Mesenteric fat pad (tissue), 1 donor: ENCODE measurements around the gene DACT2. TPM values are rescaled to one million over a fixed set of nuclear protein-coding genes. Genes with fewer than 3 reads are reported as not detected.

ENCODE experiments used
- DNase-seq: peaks from one replicate; pipeline ENCODE4 v3.0.0-alpha.2; 2020; ENCODE audit warnings: low spot score
- long read RNA-seq: library from polyadenylated mRNA; unstranded; transcript quantifications from one replicate; pipeline ENCODE4 v2.0.0, GENCODE V29; 2020
- total RNA-seq: library from RNA; stranded (reverse); fragmentation: NEBNext Ultra II Directional; extraction: Animal tissue kit (Norgen Biotek cat#: 25700); gene quantifications from one replicate; pipeline ENCODE4 v1.2.1, GENCODE V29; 2021
- donor health status: DM: yes; HTN: yes; CAD: no.

The DACT2 gene, protein sequence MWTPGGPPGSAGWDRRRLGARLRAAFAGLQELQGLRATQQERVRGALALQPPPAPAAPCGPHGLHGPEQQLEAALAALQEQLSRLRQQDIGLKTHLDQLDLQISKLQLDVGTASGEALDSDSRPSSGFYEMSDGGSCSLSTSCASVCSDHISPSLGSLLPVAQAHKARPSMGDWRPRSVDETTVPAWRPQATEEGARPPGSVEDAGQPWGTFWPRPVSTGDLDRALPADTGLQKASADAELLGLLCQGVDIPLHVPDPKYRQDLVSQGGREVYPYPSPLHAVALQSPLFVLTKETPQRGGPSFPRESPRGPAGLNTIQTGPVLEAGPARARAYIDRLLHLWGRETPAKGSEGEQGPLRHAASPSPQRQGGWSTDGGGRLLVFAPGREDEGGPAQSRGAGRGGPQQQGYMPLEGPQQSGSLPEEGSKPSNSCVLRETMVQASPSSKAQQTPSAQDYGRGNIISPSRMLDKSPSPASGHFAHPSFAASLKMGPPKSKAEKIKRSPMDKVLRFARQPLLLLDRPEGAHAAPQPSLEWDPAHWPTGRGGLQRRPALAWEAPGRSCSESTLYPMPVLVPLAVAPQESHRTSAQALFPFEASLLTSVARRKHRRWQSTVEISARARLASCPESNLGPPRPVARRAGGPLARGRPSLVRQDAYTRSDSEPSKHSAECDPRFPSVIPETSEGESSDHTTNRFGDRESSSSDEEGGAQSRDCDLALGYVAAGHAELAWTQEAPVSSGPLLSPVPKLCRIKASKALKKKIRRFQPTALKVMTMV
- total RNA-seq: 0.48 TPM
- long read RNA-seq: 0 reads

DNA sequence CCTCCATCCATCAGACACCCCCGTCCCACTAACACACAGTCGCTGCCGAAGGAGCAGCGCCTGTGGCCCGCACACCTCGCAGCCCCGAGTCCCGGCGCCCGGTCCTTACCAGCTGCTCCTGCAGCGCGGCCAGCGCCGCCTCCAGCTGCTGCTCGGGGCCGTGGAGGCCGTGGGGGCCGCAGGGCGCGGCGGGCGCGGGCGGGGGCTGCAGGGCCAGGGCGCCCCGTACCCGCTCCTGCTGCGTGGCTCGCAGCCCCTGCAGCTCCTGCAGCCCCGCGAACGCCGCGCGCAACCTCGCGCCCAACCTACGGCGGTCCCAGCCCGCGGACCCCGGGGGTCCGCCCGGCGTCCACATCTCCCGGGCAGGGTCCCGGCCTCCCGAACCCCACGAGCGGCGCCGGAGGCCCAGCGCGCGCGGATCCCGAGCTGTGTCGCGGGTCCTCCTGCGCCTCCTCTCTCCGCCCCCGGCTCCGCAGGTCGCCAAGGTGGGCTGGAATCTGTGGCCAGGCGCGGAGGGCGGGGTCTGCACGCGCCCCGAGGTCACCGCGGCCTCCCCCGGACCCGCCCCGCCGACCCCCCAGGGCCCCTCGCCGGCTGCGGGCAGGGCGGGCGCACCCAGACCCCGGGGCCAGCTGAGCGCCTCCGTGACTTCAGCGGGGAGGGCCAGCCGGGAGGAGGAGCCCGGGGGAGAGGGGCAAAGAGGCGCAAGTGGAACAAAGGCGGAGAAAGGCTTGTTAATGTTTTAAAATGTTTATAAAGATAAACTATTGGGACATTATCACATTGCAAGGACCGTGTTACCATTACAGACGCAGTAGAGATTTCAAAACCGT, at the start of gene DACT2:
TSS of gene DACT2 (minus strand) at position 499 of the 833 bp plus-strand sequence. CDS start at position 355, 144 bp downstream.
- DNase-seq: no peak

DNA sequence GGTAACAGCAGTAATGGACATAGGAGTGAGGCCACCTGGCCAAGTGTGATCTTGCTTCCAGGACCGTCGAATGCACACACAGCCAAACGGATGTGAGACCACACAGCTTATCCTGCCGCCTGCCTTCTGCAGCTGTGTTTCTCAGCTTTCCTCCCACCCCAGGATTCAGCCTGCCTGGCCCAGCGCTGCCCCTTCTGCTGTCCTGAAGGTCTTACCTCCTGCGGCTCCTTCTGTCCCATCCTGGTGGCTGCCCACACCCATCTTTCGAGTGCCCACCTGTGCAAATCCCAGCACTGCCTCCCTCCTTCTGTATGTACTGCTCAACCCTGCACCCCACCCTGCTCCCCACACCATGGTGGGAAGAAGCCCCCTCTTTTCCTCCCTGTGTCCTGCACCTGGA, 49.4 kb upstream of the DACT2 start:
- DNase-seq: no peak

DNA sequence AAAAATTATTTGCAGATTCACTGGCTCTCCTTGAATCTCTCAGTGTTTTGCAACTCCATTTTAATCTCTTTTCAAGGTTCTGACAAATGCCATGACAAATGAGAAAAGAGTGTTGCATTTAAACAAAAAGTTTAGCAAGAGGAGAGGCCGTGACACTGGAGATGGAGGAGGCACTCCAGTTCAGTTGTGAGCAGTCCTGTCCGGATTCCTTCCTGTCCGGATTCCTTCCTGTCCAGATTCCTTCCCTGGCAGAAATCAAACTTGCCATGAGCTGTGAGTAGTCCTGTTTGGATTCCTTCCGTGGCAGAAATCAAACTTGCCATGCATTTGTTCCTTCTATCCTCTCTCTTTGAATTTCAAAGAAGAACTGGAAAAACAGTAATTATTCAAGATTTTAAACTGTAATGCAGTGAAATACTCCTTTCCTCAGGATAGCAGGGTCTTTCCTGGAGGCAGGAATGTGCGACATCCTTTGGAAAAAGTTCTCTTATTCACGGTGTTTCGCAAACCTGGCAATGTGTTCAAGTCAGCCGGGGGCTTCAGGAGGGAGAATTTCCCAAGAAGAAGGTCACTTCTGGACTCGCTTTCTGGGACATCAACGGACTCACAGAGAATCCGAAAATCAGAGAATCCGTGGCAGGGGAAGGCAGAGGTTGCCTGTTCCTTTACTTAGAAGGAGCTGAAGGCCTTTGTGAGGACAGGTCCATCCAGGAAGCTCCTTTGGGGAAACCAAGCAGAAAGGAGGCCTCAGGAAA, 48.7 kb upstream of the DACT2 start:
- DNase-seq: no peak

- no peak for DNase-seq
Measured at GRCh38 chr6:168367285-168367751, 47.7 kb upstream of the DACT2 start.

DNA sequence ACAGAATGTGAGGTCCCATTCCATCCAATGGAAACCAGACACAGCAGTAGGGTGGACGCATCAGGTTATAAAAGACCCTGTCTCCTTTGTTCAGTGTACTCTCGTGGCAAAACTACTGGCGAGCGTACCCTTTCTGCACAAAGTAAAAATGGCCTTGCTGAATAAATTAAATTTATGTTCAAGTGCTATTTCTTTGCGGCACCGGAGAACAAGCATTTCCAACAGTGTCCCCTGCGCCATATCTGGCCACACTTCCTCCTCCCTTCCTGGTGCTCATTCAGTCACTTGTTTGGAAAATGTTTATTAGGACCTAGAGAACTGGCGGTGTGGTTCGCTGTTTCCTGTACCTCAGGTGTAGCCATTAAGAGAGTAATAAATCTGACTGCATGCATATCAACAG, 46.9 kb upstream of the DACT2 start:
- DNase-seq: no peak

- no peak for DNase-seq
Measured at GRCh38 chr6:168365422-168366165, 46.0 kb upstream of the DACT2 start.

DNA sequence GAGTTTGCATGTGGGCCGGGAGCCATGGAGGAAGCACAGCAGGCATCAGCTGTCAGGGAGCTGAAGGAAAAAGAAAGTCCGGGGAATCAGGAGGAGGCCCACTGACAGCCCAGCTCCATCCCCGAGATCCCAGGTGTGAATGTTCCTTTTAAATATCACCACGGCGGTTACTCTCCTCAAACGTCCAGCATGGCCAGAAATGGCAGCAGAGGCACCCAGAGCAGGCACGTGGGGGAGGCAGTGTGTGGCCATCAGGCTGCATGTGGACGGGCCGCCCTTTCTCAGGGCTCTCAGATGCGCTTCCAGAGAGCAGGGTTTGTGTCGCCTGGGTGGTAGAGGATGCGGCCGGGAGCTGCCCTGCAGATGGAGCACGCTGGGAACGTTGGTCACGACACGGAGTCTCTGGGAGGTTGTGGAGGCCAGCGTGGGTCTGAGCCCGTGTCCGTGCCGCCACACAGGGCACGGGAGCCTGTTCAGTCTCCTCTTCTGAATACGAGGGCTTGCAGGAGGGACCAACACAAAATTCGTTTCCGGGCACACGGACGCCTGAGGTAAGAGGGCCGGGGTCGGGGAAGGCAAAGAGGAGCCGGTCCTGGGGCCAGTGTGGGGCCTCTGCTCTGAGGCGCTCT, 45.3 kb upstream of the DACT2 start:
- DNase-seq: no peak

DNA sequence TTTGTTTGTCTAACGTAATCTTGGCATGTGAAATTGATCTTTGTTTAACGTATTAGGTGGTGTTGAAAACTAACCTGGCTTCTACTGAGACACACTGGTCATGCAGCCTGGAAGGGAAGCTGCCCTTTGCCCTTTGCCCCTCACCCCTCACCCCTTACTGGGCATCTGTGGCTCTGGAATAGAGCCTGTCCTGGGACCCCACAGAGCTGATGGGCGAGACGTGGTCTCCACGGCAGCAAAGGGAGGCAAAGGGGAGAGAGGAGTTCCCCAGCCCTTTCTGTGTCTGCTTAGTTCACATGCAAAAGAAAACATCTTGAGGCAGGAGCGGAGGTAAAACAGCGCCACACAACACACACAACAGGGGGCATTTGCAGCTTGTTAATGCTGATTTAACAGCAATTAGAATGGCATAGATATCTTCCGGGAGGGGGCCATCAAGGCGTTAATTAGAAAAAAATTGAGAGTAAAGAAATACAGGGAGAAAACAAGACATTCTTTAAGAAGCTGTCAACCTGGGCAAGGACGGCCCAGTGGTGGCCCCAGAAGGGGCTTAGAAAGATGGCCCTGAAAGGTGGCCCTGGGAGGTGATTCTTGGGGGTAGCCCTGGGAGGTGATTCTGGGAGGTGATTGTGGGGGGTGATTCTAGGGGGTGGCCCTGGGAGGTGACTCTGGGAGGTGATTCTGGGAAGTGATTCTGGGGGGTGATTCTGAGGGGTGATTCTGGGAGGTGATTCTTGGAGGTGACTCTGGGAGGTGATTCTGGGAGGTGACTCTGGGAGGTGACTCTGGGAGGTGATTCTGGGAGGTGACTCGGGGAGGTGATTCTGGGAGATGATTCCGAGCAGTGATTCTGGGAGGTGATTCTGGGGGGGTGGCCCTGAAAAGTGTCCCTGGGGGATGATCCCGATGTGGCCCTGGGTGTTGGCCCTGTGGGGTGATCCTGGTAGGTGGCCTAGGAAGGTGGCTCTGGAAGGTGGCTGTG, 44.5 kb upstream of the DACT2 start:
- peak; percentile 65 for DNase-seq

DNA sequence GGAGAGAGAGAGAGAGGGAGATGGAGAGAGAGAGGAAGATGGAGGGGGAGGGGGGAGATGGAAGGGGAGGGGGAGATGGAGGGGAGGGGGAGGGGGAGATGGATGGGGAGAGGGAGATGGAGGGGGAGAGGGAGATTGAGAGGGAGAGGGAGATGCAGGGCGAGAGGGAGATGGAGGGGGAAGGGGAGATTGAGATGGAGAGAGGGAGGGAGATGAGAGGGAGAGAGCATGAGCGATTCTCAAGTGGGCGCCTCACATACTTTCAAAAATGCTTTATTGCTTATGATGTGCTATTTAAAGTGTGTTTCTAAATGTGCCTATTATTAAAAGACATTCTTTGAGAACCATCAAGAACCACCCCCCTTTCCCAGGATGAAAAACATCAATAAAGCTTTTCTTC, 43.7 kb upstream of the DACT2 start:
- no peak for DNase-seq

- DNase-seq: peak; percentile 51
Measured at GRCh38 chr6:168362276-168362990, 42.9 kb upstream of the DACT2 start.

- peak; percentile 68 for DNase-seq
Measured at GRCh38 chr6:168361766-168362165, 42.2 kb upstream of the DACT2 start.

DNA sequence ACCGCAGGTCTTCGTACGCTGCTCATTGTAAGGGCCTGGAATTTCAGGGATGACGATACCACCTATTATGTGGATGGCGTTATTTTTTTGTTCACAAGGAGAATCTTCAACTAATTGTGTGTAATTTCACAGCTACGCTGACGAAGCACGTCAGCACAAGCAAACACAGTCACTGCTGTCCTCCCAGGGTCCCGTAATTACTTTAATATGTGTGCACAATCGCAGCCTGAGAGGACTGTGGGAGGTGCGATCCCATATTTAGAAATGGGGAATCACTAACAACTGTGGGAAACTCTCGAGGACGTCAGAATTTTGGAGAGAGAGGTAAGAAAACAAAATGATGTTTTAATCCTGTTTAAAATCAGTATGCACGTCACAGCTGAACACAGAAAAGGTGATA, 40.2 kb upstream of the DACT2 start:
- no peak for DNase-seq

- peak; percentile 57 for DNase-seq
Measured at GRCh38 chr6:168358842-168359420, 39.4 kb upstream of the DACT2 start.

- DNase-seq: peak; percentile 55
Measured at GRCh38 chr6:168356872-168357271, 37.3 kb upstream of the DACT2 start.

DNA sequence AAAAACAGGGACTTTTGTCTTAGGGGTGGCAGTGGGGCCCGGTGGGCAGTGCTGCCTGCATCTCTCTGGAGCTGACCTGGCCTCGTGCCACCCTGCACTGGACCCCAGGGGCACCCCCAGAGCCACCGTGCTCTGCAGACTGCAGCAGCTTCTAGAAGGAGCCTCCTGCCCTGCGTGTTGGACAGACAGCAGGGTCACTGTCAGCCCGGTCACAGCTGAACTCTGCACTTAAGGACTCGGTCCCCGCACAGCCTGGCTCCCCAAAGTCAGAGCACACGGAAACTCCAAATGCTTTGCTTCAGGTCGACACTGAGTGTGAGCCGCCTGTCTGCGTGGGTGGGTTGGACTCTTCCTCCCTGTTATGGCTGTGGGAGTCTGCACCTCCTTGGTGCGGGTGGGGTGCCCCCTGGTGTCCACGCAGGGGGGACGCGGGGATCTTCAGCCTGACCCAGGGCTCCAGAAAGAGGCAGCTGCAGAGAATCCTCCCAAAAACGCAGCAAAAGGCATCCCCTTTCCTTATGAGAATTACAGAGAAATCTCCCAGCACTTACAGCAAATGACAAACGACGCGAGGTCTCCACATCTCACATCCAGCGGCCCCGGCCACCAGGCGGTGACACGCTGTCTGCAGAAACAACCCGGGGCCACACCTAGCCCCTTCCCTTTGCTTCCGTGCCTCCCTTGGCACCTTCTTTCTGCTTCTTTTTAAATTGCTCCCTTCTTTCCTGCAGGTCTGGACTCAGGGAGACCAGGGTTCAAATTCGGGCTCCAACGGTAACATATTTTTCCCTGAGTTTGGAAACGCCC, 36.3 kb upstream of the DACT2 start:
- peak; percentile 89 for DNase-seq

DNA sequence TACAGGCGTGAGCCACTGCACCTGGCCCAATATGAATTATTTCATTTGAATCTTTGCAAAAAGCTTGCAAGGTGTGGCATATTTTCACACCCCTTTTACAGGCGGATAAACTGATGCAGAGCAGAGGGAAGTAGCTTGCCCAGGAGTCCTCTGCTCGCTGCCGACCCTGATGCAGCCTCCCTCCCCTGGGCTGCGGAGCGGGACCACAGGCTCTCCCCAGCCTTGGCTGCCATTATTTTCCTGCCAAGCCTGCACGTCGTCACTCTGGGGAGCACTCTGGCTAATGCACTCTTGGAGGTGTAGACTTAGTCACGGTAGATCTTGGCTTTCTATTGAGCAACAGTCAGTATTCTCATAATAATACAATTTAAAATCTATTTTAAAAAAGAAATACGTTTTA, 34.8 kb upstream of the DACT2 start:
- DNase-seq: no peak
